ENCODE data around the gene RAB27A. TPM values are rescaled to one million over a fixed set of nuclear protein-coding genes. Genes with fewer than 3 reads are reported as not detected.

RAB27A gene
- total and polyA plus RNA-seq, 9 of the 15 experiments (the other 6 are each of a cell fraction or from before 2014, with no cell fraction given) = 31.5 to 171 (median 80.4) TPM

- 0 out of 2 replicates have a peak, but pooled peaks have one; percentile 18 for TF ChIP-seq HDAC8 (tag; IDR thresholded peaks at IDR 0.05)
- no peak for TF ChIP-seq ZNF280A (IDR thresholded peaks at IDR 0.05; ENCODE audit: low read depth, partially characterized antibody)
- TF ChIP-seq NEUROD1 (IDR thresholded peaks at IDR 0.05; ENCODE audit: borderline replicate concordance, low read depth, low read length, partially characterized antibody) = peak; percentile 58
- TF ChIP-seq CTBP1 (IDR thresholded peaks at IDR 0.05; ENCODE audit: borderline replicate concordance) = peak; percentile 47; the same call in 1 of the 2 replicates
- no peak for TF ChIP-seq PHTF2 (CRISPR knock-in tag; IDR thresholded peaks at IDR 0.05)
- TF ChIP-seq GATA2 (CRISPR knock-in tag; IDR thresholded peaks at IDR 0.05) = peak; percentile 60
- TF ChIP-seq, protein P1, sequence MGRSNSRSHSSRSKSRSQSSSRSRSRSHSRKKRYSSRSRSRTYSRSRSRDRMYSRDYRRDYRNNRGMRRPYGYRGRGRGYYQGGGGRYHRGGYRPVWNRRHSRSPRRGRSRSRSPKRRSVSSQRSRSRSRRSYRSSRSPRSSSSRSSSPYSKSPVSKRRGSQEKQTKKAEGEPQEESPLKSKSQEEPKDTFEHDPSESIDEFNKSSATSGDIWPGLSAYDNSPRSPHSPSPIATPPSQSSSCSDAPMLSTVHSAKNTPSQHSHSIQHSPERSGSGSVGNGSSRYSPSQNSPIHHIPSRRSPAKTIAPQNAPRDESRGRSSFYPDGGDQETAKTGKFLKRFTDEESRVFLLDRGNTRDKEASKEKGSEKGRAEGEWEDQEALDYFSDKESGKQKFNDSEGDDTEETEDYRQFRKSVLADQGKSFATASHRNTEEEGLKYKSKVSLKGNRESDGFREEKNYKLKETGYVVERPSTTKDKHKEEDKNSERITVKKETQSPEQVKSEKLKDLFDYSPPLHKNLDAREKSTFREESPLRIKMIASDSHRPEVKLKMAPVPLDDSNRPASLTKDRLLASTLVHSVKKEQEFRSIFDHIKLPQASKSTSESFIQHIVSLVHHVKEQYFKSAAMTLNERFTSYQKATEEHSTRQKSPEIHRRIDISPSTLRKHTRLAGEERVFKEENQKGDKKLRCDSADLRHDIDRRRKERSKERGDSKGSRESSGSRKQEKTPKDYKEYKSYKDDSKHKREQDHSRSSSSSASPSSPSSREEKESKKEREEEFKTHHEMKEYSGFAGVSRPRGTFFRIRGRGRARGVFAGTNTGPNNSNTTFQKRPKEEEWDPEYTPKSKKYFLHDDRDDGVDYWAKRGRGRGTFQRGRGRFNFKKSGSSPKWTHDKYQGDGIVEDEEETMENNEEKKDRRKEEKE (IDR thresholded peaks at IDR 0.05; ENCODE audit: borderline replicate concordance in 1 of 2, control insufficient read depth in 1 of 2, low read depth in 2 of 2, low read length in 1 of 2) = 0 out of 4 replicates have a peak, but pooled peaks of 1 of the 2 experiments have one; percentile 42
- no peak for TF ChIP-seq PATZ1 (CRISPR knock-in tag; IDR thresholded peaks at IDR 0.05; ENCODE audit: borderline replicate concordance)
- TF ChIP-seq U2AF1 (optimal IDR thresholded peaks at IDR 0.05; ENCODE audit: low read depth, low read length) = no peak
- 0 out of 2 replicates have a peak, but pooled peaks have one; percentile 17 for TF ChIP-seq HDGF (IDR thresholded peaks at IDR 0.05)
- TF ChIP-seq MTA1 (IDR thresholded peaks at IDR 0.05; ENCODE audit: borderline replicate concordance) = peak; percentile 71
- TF ChIP-seq HIVEP1 (CRISPR knock-in tag; IDR thresholded peaks at IDR 0.05) = no peak
- no peak for TF ChIP-seq NFATC3 (IDR thresholded peaks at IDR 0.05)
- no peak for TF ChIP-seq CEBPZ (IDR thresholded peaks at IDR 0.05; ENCODE audit: borderline replicate concordance, low read depth, low read length)
- TF ChIP-seq MNT (conservative IDR thresholded peaks at IDR 0.05) = peak in 1 of 2 experiments; percentile 41; a peak in 1 of 4 replicates
Measured at GRCh38 chr15:55279746-55280351, 9.8 kb downstream of the RAB27A start (continued).
